Measurements from ENCODE around the gene CAMK1.

Gene CAMK1

GRCh38 chr3:9806137-9806536 lies 36.4 kb upstream of the CAMK1 start:
- TF ChIP-seq ZFX (IDR thresholded peaks at IDR 0.05; ENCODE audit: borderline replicate concordance) (no peak), CTCF (IDR thresholded peaks at IDR 0.05) (no peak)
- H3K27ac ChIP-seq: no peak overlapping the region

DNA sequence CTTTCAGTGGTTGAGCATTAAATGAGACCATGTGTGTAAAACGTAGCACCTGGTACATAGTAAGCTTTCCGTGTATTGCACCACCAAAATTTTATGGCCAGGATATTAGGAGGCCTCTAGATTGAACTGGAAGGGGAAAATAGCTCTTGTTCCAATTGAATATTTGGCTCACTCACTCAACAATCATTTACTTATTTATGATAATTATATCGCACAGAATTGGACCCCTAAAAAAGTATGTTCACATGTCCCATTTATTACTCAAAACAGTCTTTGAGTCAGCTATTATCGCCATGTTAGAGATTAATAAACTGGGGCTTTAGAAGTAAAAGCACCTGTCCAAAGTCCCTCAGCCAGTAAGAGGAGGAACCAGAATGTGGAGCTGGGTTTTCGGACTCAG lies 35.2 kb upstream of the CAMK1 start:
- no peak overlapping the region for H3K27ac ChIP-seq
- TF ChIP-seq CTCF (IDR thresholded peaks at IDR 0.05): no peak
- TF ChIP-seq ZFX (IDR thresholded peaks at IDR 0.05; ENCODE audit: borderline replicate concordance): no peak

GRCh38 chr3:9803494-9803893 lies 33.7 kb upstream of the CAMK1 start:
- H3K27ac ChIP-seq: no peak overlapping the region
- TF ChIP-seq ZFX (IDR thresholded peaks at IDR 0.05; ENCODE audit: borderline replicate concordance) (no peak), CTCF (IDR thresholded peaks at IDR 0.05) (no peak)

- TF ChIP-seq ZFX (IDR thresholded peaks at IDR 0.05; ENCODE audit: borderline replicate concordance): no peak
- TF ChIP-seq CTCF (IDR thresholded peaks at IDR 0.05): peak; percentile 44
- no peak overlapping the region for H3K27ac ChIP-seq
These were observed 30.8 kb upstream of the CAMK1 start for GRCh38 chr3:9800529-9800928.

- no peak overlapping the region for H3K27ac ChIP-seq
- TF ChIP-seq ZFX (IDR thresholded peaks at IDR 0.05; ENCODE audit: borderline replicate concordance): no peak
- TF ChIP-seq CTCF (IDR thresholded peaks at IDR 0.05): no peak
These were observed 27.6 kb upstream of the CAMK1 start for GRCh38 chr3:9797196-9797945.

DNA sequence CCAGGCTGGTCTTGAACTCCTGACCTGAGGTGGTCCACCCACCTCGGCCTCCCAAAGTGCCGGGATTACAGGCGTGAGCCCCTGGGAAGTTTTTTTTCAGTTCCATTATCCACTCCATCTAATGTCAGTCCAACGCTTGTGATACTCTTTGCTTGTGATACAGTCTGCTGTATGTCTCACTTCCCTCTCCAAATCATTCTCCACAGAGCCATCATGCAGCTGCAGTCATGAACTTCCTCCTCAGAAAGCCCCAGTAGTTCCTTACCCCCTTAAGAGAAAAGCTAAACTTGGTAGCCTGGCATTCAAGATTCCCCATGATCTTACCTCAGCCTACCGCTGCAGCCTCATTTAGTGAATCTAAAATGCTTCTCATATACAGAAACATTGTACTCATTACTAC lies 25.5 kb upstream of the CAMK1 start:
- no peak overlapping the region for H3K27ac ChIP-seq
- TF ChIP-seq ZFX (IDR thresholded peaks at IDR 0.05; ENCODE audit: borderline replicate concordance) (no peak), CTCF (IDR thresholded peaks at IDR 0.05) (no peak)

DNA sequence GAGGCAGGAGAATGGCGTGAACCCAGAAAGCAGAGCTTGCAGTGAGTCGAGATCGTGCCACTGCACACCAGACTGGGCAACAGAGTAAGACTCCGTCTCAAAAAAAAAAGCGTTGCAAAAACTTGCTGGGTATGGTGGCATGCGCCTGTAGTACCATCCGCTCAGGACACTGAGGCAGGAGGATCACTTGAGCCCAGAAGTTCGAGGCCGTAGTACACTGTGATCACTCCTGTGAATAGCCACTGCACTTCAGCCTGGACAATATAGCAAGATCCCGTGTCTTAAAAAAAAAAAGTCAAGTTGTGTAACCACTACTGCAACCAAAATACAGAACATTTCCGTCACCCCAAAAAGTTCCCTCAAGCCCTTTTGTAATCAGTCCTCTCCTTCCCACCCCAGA lies 24.7 kb upstream of the CAMK1 start:
- H3K27ac ChIP-seq: no peak overlapping the region
- no peak for TF ChIP-seq ZFX (IDR thresholded peaks at IDR 0.05; ENCODE audit: borderline replicate concordance)
- no peak for TF ChIP-seq CTCF (IDR thresholded peaks at IDR 0.05)

Measured in 22Rv1 (cell line).